HEK293 (cell line): ENCODE measurements around the gene GPM6B.

Source experiments
- CTCF ChIA-PET: fragments of 350-600 bp; formaldehyde crosslinking; extraction: SDS; loops from one replicate; lab custom pipeline; 2021; ENCODE audit warnings: antibody characterized with exemption; lab: Yijun Ruan, JAX
- POLR2A ChIA-PET: fragments of 300-600 bp; formaldehyde crosslinking; extraction: SDS; loops from one replicate; lab custom pipeline; 2020; ENCODE audit warnings: antibody characterized with exemption, inconsistent platforms; lab: Yijun Ruan, JAX
- H3K27ac ChIP-seq: fragments of 200-500 bp; sonication (Bioruptor generic); 2 replicates; pipeline ENCODE4 v1.5.1; 2014; ENCODE audit warnings: low read depth, low read length, control low read depth, inconsistent platforms; ENCODE audit errors: extremely low read depth
- H3K36me3 ChIP-seq, 2 experiments: fragments of 200-500 bp in 1 of 2; sonication (Bioruptor generic) in 1 of 2; 1 replicate in 1 of 2; 2 replicates in 1 of 2; pipeline ENCODE4 v1.5.1; 2014 to 2017; ENCODE audit warnings: inconsistent platforms in 2 of 2, low read length in 2 of 2; ENCODE audit not compliant: control insufficient read depth in 2 of 2, insufficient read depth in 1 of 2
- H3K4me1 ChIP-seq: fragments of 200-500 bp; sonication (Bioruptor generic); 2 replicates; pipeline ENCODE4 v1.5.1; 2014; ENCODE audit warnings: mild to moderate bottlenecking, low read length, inconsistent platforms; ENCODE audit not compliant: control insufficient read depth, insufficient read depth
- H3K4me3 ChIP-seq: 2 replicates; pipeline ENCODE4 v1.5.1; 2011; ENCODE audit warnings: low read depth, mild to moderate bottlenecking, control low read depth, low read length, moderate library complexity
- H3K9me3 ChIP-seq: fragments of 200-500 bp; sonication (Bioruptor generic); 2 replicates; pipeline ENCODE4 v1.5.1; 2014; ENCODE audit warnings: low read depth, low read length, inconsistent platforms; ENCODE audit not compliant: control insufficient read depth, insufficient read depth
- EGR2 ChIP-seq: fragments of 450-650 bp; formaldehyde crosslinking; IDR thresholded peaks from 2 replicates; pipeline ENCODE4 v1.5.1; 2016; ENCODE audit warnings: low read depth, missing biosample characterization, missing genetic modification characterization
- GLIS1 ChIP-seq: fragments of 450-650 bp; formaldehyde crosslinking; IDR thresholded peaks from 2 replicates; pipeline ENCODE4 v1.5.1; 2016; ENCODE audit warnings: missing biosample characterization, missing genetic modification characterization
- HOXC10 ChIP-seq: sonication (generic); formaldehyde crosslinking; IDR thresholded peaks from 2 replicates; pipeline ENCODE4 v1.8.1; 2023; ENCODE audit warnings: mild to moderate bottlenecking, missing genetic modification reagents
- HOXD13 ChIP-seq: sonication (generic); formaldehyde crosslinking; IDR thresholded peaks from 2 replicates; pipeline ENCODE4 v1.8.0; 2022; ENCODE audit warnings: missing genetic modification reagents, borderline replicate concordance
- PBX3 ChIP-seq: sonication (generic); formaldehyde crosslinking; IDR thresholded peaks from 2 replicates; pipeline ENCODE4 v1.8.1; 2022; ENCODE audit warnings: mild to moderate bottlenecking, moderate library complexity, missing genetic modification reagents
- PRDM6 ChIP-seq: fragments of 450-650 bp; formaldehyde crosslinking; IDR thresholded peaks from 2 replicates; pipeline ENCODE4 v1.5.1; 2017; ENCODE audit warnings: missing biosample characterization, missing genetic modification characterization
- RBAK ChIP-seq: fragments of 450-650 bp; formaldehyde crosslinking; IDR thresholded peaks from 2 replicates; pipeline ENCODE4 v1.5.1; 2016; ENCODE audit warnings: missing biosample characterization, missing genetic modification characterization
- ZBTB10 ChIP-seq: fragments of 450-650 bp; formaldehyde crosslinking; IDR thresholded peaks from 2 replicates; pipeline ENCODE4 v1.5.1; 2016; ENCODE audit warnings: missing biosample characterization, missing genetic modification characterization
- ZBTB8A ChIP-seq: fragments of 450-650 bp; formaldehyde crosslinking; IDR thresholded peaks from 2 replicates; pipeline ENCODE4 v1.5.1; 2016; ENCODE audit warnings: missing biosample characterization, missing genetic modification characterization
- ZFHX2 ChIP-seq: fragments of 450-650 bp; formaldehyde crosslinking; conservative IDR thresholded peaks from 2 replicates; pipeline ENCODE4 v1.5.1; 2016; ENCODE audit warnings: missing biosample characterization, missing genetic modification characterization
- ZNF146 ChIP-seq: fragments of 450-650 bp; formaldehyde crosslinking; IDR thresholded peaks from 2 replicates; pipeline ENCODE4 v1.5.1; 2016; ENCODE audit warnings: missing biosample characterization, missing genetic modification characterization
- ZSCAN30 ChIP-seq: fragments of 450-650 bp; IDR thresholded peaks from 2 replicates; pipeline ENCODE4 v1.5.1; 2018; ENCODE audit warnings: missing biosample characterization, mild to moderate bottlenecking, missing genetic modification characterization, moderate library complexity
- TF ChIP-seq, protein P1 (sequence below): fragments of 450-650 bp; formaldehyde crosslinking; IDR thresholded peaks from 2 replicates; pipeline ENCODE4 v1.5.1; 2016; ENCODE audit warnings: missing biosample characterization, missing genetic modification characterization, borderline replicate concordance
- TF ChIP-seq, protein P2 (sequence below): fragments of 450-650 bp; formaldehyde crosslinking; IDR thresholded peaks from 2 replicates; pipeline ENCODE4 v1.5.1; 2016; ENCODE audit warnings: missing biosample characterization, missing genetic modification characterization

The GPM6B gene

DNA sequence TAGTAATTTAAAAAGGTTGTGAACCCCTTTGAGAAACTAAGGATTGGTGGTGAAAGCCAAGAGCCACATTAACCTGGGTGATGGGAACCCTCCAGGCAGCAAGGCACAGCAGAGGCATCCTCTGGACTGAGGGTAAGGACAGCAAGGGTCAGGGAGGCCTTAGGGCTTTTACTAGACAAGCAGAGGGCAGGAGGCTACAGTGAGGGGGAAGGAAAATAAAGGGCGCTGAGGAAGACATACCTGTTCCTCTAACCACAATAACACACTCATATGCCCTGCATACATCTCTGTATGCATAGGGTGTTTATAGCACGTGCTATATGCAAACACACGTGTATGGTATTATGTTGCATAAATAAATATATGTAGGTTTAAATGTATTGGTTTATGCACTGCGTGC is 18.7 kb downstream of the GPM6B start:
- Histone ChIP-seq H3K27ac (no peak overlapping the region), H3K4me3 (no peak overlapping the region), H3K4me1 (no peaks in the 10 kb centered on the region), H3K9me3 (no peaks in the 10 kb centered on the region; the same call in 1 of the 2 replicates), H3K36me3 (no peaks in the 10 kb centered on the region)
- ChIA-PET POLR2A (no interaction called here), CTCF (interaction anchor here (0.6 to 1.0 kb wide), 2 partner anchors 71 to 291 kb away, joined by 3 to 4 read pairs; no protein-coding TSS in a partner anchor)
- TF ChIP-seq PBX3 (CRISPR knock-in tag) = peak; percentile 91; the same call in 1 of the 2 replicates
- no peak for TF ChIP-seq ZSCAN30

DNA sequence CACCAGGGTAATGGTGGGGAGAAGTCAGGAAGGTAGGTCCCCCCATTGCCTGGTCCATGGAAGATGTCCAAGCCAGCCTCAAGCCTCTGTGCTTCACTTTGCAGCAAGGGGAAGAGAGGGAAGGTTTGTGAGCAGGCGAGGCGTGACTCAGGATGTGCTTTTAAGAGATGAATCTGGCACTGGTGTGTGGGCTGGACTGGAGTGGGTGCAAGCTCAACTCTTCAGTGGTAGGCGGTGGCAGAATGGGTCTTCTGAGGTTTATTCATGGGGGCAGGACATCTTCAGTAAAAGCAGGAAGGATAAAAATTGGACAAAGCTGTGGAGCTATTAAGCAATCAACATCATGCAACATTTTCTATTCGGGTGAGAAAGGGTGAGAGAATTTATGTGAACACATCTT is 19.4 kb downstream of the GPM6B start:
- H3K4me3 ChIP-seq = no peak overlapping the region
- ChIA-PET POLR2A (no interaction called here), CTCF (no interaction called here)
- no peak overlapping the region for H3K27ac ChIP-seq
- TF ChIP-seq ZBTB8A (tag by site-specific recombination) (no peak), HOXC10 (no peak), ZBTB10 (tag by site-specific recombination) (no peak), EGR2 (peak; percentile 81), GLIS1 (tag by site-specific recombination) (no peak), RBAK (no peak), PRDM6 (tag by site-specific recombination) (no peak), ZFHX2 (tag by site-specific recombination) (peak; percentile 70), HOXD13 (CRISPR knock-in tag) (no peak), ZNF146 (tag by site-specific recombination) (no peak)
- TF ChIP-seq, protein P1, sequence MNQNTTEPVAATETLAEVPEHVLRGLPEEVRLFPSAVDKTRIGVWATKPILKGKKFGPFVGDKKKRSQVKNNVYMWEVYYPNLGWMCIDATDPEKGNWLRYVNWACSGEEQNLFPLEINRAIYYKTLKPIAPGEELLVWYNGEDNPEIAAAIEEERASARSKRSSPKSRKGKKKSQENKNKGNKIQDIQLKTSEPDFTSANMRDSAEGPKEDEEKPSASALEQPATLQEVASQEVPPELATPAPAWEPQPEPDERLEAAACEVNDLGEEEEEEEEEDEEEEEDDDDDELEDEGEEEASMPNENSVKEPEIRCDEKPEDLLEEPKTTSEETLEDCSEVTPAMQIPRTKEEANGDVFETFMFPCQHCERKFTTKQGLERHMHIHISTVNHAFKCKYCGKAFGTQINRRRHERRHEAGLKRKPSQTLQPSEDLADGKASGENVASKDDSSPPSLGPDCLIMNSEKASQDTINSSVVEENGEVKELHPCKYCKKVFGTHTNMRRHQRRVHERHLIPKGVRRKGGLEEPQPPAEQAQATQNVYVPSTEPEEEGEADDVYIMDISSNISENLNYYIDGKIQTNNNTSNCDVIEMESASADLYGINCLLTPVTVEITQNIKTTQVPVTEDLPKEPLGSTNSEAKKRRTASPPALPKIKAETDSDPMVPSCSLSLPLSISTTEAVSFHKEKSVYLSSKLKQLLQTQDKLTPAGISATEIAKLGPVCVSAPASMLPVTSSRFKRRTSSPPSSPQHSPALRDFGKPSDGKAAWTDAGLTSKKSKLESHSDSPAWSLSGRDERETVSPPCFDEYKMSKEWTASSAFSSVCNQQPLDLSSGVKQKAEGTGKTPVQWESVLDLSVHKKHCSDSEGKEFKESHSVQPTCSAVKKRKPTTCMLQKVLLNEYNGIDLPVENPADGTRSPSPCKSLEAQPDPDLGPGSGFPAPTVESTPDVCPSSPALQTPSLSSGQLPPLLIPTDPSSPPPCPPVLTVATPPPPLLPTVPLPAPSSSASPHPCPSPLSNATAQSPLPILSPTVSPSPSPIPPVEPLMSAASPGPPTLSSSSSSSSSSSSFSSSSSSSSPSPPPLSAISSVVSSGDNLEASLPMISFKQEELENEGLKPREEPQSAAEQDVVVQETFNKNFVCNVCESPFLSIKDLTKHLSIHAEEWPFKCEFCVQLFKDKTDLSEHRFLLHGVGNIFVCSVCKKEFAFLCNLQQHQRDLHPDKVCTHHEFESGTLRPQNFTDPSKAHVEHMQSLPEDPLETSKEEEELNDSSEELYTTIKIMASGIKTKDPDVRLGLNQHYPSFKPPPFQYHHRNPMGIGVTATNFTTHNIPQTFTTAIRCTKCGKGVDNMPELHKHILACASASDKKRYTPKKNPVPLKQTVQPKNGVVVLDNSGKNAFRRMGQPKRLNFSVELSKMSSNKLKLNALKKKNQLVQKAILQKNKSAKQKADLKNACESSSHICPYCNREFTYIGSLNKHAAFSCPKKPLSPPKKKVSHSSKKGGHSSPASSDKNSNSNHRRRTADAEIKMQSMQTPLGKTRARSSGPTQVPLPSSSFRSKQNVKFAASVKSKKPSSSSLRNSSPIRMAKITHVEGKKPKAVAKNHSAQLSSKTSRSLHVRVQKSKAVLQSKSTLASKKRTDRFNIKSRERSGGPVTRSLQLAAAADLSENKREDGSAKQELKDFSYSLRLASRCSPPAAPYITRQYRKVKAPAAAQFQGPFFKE = no peak
- TF ChIP-seq, protein P2, sequence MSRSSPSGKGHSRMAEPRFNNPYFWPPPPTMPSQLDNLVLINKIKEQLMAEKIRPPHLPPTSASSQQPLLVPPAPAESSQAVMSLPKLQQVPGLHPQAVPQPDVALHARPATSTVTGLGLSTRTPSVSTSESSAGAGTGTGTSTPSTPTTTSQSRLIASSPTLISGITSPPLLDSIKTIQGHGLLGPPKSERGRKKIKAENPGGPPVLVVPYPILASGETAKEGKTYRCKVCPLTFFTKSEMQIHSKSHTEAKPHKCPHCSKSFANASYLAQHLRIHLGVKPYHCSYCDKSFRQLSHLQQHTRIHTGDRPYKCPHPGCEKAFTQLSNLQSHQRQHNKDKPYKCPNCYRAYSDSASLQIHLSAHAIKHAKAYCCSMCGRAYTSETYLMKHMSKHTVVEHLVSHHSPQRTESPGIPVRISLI (tag by site-specific recombination) = no peak
- H3K36me3 ChIP-seq = no peaks in the 10 kb centered on the region
- no peaks in the 10 kb centered on the region for H3K4me1 ChIP-seq
- H3K9me3 ChIP-seq = no peaks in the 10 kb centered on the region; the same call in 1 of the 2 replicates
